ENCODE data around the gene UTRN. TPM values are rescaled to one million over a fixed set of nuclear protein-coding genes. Genes with fewer than 3 reads are reported as not detected.

The UTRN gene
- total RNA-seq, 3 donors from 2014 or later = 88.9 to 107 (median 94.0) TPM

DNA sequence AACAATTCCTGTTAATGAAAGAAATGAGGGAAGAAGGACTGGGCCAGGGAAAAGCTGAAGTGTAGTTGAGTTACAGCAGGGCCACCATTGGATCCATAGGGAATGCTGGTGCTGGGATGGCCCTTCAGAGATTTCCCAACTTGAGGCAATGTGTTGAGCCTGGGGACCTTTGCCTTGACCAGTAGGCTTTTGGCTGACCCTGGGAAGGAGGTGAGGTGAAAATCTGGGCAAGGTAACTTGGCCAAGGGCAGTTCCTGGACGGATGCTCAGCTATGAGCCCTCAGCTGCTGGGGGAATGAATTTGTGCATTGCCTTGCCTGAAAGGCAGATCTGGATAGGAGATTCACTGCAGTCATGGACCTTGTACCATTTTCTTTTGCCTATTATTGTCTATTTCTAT, 20.4 kb downstream of the UTRN start:
- DNase-seq (no peak), ATAC-seq (no peak)
- Histone ChIP-seq H3K4me1 (ENCODE audit: low read depth) (no peaks in the 10 kb centered on the region), H3K9me3 (no peaks in the 10 kb centered on the region), H3K36me3 (ENCODE audit: low read depth) (no peaks in the 10 kb centered on the region), H3K4me3 (no peak overlapping the region)
- intact Hi-C loops (cut with DNase I, micrococcal nuclease) = no loop called here
- TF ChIP-seq CTCF (IDR thresholded peaks at IDR 0.05) = no peak

DNA sequence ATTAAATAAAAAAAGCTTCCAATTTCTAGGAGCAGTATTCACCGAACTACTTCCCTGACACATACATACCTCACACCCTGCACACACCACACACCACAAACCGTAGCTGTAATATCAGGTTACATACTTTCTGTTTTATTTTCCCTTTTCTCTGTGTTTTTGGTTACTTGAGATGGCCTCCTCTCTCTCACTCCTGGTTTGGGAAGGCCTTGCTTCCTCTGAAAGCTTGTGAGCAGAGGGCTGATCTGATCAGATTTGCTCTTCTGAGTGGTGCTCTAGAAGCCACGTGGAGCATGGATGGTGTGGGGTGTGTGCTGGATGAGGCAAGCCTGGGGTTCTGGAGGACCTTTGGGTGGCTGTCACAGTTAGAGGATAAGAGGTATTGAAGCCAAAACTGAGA, 20.9 kb downstream of the UTRN start:
- intact Hi-C loops (cut with DNase I, micrococcal nuclease) = no loop called here
- peak; percentile 55 for ATAC-seq

DNA sequence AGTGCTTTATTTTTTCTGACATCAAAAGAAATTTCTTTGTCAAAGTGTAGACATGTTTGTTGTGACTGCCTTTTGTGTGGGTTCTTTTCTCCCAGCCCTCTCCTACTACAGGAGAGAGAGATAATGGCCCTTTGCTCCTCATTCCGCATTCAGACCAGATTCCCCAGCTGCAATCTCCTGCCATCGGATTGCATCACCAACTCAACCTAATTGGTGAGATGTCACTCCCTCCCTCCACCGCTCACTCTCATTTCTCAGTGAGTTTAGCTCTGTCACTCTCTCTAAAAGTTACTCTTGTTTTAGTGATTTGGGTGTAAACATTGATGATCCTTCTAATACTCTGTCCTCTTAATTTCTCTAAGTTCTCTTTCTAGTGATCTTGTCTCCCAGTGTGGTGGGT, 22.7 kb downstream of the UTRN start:
- no peaks in the 10 kb centered on the region for H3K36me3 ChIP-seq (ENCODE audit: low read depth)
- intact Hi-C loops (cut with DNase I, micrococcal nuclease) = no loop called here
- no peaks in the 10 kb centered on the region for H3K4me1 ChIP-seq (ENCODE audit: low read depth)
- no peak for TF ChIP-seq CTCF (IDR thresholded peaks at IDR 0.05)
- DNase-seq (no peak), ATAC-seq (no peak)
- no peak overlapping the region for H3K4me3 ChIP-seq
- no peaks in the 10 kb centered on the region for H3K9me3 ChIP-seq

More for the DNA sequence above, 20.9 kb downstream of the UTRN start:
- Histone ChIP-seq H3K36me3 (ENCODE audit: low read depth) (no peaks in the 10 kb centered on the region), H3K4me1 (ENCODE audit: low read depth) (no peaks in the 10 kb centered on the region), H3K9me3 (no peaks in the 10 kb centered on the region), H3K4me3 (no peak overlapping the region)
- DNase-seq = no peak
- TF ChIP-seq CTCF (IDR thresholded peaks at IDR 0.05) = no peak

GRCh38 chr6:144310765-144311164, 25.6 kb downstream of the UTRN start:
- Histone ChIP-seq H3K9me3 (no peaks in the 10 kb centered on the region), H3K4me1 (ENCODE audit: low read depth) (no peaks in the 10 kb centered on the region), H3K4me3 (no peak overlapping the region), H3K36me3 (ENCODE audit: low read depth) (no peaks in the 10 kb centered on the region)
- TF ChIP-seq CTCF (IDR thresholded peaks at IDR 0.05) = no peak
- no peak for DNase-seq
- ATAC-seq = no peak
- intact Hi-C loops (cut with DNase I, micrococcal nuclease) = no loop called here

DNA sequence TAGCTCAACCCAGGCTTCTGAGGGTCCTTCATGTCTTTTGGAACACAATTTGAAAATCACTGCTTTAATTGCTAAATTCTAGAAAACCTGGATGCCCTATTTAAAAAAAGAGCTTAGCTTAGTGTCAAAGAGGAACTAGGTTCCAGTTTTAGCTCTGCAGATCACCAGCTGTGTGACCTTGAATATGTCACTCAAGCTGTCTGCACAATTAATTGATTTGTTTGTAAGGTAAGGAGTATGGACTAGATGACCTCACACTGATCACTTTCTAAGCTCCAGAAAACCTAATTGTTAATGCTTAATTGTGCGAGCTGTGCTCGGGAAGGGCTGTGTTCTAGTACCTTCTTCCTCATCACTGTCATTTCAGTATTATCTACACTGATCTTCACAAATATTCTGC, 26.2 kb downstream of the UTRN start:
- DNase-seq = no peak
- no peak for ATAC-seq
- H3K9me3 ChIP-seq = no peaks in the 10 kb centered on the region
- no peak overlapping the region for H3K4me3 ChIP-seq
- TF ChIP-seq CTCF (IDR thresholded peaks at IDR 0.05) = no peak
- intact Hi-C loops (cut with DNase I, micrococcal nuclease) = no loop called here
- H3K36me3 ChIP-seq (ENCODE audit: low read depth) = no peaks in the 10 kb centered on the region
- H3K4me1 ChIP-seq (ENCODE audit: low read depth) = no peaks in the 10 kb centered on the region

DNA sequence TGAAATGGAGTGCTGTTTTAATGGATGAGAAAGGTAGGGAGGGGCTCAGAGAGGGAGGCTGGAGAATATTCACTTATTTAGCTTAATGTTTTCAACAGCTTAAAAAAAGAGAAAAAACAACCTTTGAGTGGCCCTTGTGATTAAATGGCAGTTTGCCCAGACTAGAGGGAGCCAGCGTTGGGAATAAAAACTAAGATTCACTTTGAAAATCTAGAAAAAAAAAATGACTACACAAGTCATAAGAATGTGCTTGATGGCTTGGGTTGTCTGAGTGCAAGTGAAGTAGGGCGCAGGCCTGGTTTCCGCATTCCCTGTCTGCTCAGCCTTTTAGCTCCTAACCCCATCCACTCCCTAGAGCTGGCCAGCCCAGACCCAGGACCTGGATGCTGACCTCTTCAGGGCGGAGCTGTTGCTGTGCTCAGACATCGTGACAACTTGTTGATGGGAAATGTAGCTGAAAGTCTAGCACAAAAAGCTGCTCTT, 28.9 kb downstream of the UTRN start:
- no peak overlapping the region for H3K4me3 ChIP-seq
- TF ChIP-seq CTCF (IDR thresholded peaks at IDR 0.05) = no peak
- no peaks in the 10 kb centered on the region for H3K36me3 ChIP-seq (ENCODE audit: low read depth)
- DNase-seq (no peak), ATAC-seq (peak; percentile 33)
- intact Hi-C loops (cut with DNase I, micrococcal nuclease) = no loop called here
- no peaks in the 10 kb centered on the region for H3K4me1 ChIP-seq (ENCODE audit: low read depth)
- no peaks in the 10 kb centered on the region for H3K9me3 ChIP-seq

Data from mucosa of descending colon (tissue), 3 donors.